GM10266 (cell line): Measurements from ENCODE around the gene RHBDL2.
"Not testable (repeated sequence)": the region's sequence is repeated elsewhere in the genome, so short reads cannot be mapped to it uniquely, and the experiment has no call there.

Source experiments
- DNase-seq: peaks from one replicate; pipeline ENCODE4 v3.0.0; 2012; ENCODE audit errors: extremely low spot score
- TF ChIP-seq, protein P1 (sequence below): IDR thresholded peaks from 2 replicates; pipeline ENCODE4 v1.5.1; 2012; ENCODE audit warnings: mild to moderate bottlenecking, low read depth; ENCODE audit not compliant: control insufficient read depth, insufficient read depth; ENCODE audit errors: missing control alignments

The RHBDL2 gene, protein sequence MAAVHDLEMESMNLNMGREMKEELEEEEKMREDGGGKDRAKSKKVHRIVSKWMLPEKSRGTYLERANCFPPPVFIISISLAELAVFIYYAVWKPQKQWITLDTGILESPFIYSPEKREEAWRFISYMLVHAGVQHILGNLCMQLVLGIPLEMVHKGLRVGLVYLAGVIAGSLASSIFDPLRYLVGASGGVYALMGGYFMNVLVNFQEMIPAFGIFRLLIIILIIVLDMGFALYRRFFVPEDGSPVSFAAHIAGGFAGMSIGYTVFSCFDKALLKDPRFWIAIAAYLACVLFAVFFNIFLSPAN

DNA sequence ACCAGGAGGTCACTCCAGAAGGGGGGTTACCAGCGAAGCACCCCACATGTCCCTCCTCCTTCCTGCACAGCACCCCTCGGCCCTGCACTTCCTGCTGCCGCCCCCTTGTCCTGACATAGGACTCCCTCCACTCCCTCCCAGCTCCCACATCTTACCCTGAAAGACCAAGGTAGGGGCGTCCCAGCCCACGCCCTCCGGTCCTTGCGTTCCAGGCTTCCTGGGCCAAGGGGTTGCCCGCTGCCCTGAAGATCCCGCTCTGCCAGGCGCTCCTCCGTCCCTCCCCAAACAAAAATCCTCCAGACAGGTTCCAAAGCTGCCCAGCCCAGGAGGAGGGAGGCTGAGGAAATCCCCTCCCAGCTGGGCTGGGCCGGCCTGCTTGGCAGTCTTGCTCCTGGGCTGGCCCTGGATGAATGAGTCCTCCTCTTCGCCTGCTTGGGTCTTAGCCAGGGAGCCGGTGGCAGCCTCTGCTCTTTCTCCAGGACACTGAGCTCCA is at the start of gene RHBDL2:
Gene RHBDL2 (minus strand): TSS at position 304 of the 493 bp plus-strand sequence. CDS start 22,618 bp downstream, outside the sequence.
- no peak for DNase-seq
- TF ChIP-seq, protein P1, sequence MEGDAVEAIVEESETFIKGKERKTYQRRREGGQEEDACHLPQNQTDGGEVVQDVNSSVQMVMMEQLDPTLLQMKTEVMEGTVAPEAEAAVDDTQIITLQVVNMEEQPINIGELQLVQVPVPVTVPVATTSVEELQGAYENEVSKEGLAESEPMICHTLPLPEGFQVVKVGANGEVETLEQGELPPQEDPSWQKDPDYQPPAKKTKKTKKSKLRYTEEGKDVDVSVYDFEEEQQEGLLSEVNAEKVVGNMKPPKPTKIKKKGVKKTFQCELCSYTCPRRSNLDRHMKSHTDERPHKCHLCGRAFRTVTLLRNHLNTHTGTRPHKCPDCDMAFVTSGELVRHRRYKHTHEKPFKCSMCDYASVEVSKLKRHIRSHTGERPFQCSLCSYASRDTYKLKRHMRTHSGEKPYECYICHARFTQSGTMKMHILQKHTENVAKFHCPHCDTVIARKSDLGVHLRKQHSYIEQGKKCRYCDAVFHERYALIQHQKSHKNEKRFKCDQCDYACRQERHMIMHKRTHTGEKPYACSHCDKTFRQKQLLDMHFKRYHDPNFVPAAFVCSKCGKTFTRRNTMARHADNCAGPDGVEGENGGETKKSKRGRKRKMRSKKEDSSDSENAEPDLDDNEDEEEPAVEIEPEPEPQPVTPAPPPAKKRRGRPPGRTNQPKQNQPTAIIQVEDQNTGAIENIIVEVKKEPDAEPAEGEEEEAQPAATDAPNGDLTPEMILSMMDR: no peak

DNA sequence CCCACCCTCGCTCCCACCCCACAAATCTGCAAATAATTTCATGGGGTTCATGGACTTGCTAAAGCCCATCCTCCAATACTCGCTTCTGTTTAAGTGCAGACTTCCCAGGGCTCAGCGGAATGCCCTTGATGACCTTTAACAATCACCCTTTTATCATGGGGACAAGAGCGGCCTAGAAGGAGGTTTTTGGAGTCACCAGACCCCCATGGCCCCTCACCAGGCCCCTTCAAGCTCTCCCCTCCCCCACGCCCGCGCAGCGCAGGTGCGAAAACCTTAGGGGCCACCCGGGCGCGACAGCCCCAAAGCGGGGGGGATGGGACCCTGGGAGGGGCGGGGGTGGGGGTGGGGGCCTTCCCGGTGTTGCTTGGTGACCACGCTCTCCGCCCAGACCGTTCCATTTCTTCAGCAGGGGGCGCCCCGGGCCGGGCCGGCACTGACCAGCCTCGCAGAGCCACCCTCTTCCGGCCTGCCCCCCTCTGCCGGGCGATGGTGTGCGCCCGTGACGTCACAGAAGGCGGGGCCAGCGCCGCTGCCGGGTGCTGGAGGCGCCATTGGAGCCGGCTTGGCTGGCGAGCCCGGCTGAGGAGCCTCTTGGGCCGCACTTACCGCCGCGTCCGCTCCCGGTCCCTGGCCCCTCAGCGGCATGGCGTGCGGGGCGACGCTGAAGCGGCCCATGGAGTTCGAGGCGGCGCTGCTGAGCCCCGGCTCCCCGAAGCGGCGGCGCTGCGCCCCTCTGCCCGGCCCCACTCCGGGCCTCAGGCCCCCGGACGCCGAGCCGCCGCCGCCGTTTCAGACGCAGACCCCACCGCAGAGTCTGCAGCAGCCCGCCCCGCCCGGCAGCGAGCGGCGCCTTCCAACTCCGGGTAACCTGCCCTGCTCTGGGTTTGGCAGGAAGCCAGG is 49.4 kb upstream of the RHBDL2 start, which contains the start of gene AKIRIN1:
Gene AKIRIN1 (plus strand): TSS at position 539 of the 900 bp plus-strand sequence. CDS start 105 bp downstream, at position 644.
- TF ChIP-seq, protein P1: no peak
- peak; percentile 99 for DNase-seq

DNA sequence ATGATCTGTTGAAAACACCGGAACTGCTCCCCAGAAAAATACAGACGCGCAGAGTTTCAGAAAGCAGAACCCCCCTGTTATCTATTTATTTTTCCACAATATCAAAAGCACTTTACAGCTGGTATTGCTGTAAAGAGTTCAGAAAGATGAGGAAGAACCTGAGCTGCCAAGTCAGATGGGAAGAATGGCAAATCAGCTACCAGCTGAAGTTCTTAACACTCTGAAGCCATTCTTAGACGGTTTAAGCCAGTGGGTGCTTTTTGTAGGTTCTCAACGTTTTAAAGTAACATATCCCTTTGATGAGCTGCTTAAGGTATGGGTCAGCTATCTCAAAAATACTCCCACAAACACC is 48.7 kb upstream of the RHBDL2 start:
- no peak for DNase-seq
- TF ChIP-seq, protein P1: no peak

DNA sequence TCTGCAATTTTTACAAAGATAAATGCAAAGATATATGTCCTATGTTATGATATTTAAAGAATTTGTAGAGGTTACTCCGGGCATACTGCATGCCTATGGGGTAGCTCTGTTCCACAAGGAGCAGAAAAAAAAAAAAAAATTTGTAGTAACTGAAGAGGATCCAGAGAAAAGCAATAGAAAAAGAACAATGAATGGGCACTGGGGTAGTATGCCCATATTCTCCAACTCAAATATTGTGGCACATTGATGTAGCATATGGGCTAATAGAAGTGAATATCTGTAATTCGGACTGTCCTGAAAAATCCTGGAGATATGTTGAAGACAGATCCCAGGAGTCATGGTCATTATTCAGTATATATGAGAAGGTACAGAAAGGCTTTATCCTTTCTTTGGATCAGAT is 48.3 kb upstream of the RHBDL2 start:
- DNase-seq: no peak
- TF ChIP-seq, protein P1: no peak

DNA sequence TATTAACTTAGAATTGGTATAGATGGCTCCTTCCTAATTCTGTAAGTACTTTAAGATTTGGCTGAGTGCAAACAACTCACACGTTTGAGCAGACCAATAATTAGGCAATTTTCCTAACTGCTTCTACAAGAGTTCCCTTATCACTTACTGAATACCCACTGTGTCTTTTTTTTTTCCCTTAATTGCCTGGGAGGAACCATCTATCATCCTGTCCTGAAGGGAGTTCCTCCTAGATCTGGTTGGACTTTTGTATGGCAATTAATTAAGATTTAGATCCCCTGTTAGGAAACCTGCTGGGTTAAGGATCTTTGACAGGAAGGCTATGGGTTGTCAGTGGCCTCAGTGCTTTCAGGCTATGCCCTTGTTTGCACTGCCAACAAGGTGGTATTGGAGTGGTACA is 37.8 kb upstream of the RHBDL2 start:
- DNase-seq: not testable (repeated sequence)

DNA sequence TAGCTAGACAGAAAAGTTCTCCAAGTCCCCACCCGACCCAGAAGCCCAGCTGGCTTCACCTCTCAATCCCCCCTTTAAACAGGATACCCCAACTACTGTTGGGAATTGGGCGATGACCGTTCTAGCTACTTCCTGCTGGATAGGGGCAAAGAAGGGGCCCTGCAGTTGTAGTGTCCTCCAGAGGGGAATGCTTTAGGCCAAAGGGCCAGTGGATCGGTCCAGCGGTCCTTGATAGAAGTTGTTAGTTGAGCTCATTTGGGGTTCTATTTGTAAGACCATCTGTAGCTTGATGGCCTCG is 36.6 kb upstream of the RHBDL2 start:
- not testable (repeated sequence) for DNase-seq

DNA sequence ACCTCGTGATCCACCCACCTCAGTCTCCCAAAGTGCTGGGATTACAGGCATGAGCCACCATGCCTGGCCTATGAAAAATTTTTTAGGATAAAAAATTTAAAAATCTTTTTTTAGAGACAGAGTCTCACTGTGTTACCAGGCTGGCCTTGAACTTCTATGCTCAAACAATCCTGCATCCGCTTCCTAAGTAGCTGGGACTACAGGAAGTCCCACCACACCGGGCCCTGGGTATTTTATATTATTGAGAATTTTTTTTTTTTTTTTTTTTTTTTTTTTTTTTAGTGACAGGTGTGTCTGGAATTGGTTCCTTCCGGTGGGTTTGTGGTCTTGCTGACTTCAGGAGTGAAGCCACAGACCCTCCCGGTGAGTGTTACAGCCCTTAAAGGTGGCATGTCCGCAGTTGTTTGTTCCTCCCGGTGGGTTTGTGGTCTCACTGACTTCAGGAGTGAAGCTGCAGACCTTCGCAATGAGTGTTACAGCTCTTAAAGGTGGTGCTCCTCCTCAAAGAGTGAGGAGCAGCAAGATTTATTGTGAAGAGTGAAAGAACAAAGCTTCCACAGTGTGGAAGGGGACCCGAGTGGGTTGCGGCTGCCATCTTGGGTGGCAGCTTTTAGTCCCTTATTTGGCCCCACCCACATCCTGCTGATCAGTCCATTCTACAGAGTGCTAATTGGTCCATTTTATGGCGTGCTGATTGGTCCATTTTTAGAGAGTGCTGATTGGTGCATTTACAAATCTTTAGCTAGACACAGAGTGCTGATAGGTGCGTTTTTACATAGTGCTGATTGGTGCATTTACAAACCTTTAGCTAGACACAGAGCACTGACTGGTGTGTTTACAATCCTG is 36.0 kb upstream of the RHBDL2 start:
- not testable (repeated sequence) for DNase-seq

DNA sequence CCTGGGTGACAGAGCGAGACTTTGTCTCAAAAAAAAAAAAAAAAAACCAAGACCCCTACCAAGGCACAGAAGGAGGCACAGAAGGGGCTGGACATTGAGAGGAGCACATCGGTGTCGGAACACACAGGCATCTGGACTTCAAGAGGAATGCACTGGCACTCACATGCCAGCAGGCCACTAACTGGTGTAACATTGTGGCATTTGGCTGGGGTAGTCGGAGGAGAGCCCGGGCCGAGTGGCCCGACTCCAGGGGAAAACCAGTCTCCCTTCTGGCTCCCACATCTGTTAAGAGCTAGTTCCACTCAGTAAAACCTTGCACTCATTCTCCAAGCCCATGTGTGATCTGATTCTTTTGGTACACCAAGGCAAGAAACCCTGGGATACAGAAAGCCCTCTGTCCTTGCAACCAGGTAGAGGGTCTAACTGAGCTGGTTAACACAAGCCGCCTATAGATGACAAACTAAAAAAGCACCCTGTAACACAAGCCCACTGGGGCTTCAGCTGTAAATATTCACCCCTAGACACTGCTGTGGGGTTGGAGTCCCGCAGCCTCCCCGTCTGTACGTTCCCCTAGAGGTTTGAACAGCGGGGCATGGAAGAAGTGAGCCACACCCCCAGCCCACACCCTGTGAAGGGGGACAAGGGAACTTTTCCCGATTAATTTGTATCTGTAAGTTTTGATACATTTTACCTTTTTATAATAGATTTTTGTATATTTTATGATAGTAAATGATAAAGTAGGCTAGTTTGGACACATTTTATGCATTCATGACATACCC is 32.2 kb upstream of the RHBDL2 start:
- TF ChIP-seq, protein P1: no peak
- DNase-seq: no peak

DNA sequence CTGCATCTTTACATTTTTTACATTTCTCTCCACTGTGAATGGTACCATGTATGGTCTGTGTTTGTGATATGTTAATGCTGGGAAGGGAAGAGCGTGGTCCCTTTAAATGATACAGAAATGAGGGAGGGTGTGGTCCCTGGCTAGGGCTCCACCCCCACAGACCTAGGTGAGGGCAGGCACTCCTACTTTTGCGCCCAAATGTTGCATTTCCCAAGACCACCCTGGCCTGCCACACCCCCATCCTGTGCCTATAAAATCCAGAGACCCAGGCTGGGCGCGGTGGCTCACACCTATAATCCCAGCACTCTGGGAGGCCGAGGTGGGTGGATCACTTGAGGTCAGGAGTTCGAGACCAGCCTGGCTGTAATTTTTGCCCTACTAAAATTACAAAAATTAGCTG is 31.5 kb upstream of the RHBDL2 start:
- not testable (repeated sequence) for DNase-seq
